NCI-H526 (cell line): Measurements from ENCODE around the gene B3GNT4.
"Not testable (repeated sequence)": the region's sequence is repeated elsewhere in the genome, so short reads cannot be mapped to it uniquely, and the experiment has no call there.

Experiments
- DNase-seq, 2 experiments: peaks; one replicate each; lab custom pipeline; 2025; lab: John Stamatoyannopoulos, UW

Gene B3GNT4

GRCh38 chr12:122216445-122216844 lies 12.9 kb downstream of the B3GNT4 start:
- no peak for DNase-seq

GRCh38 chr12:122225683-122226365 lies 22.3 kb downstream of the B3GNT4 start, which contains the start of gene DIABLO:
Gene DIABLO (minus strand): TSS chr12:122226052. CDS start chr12:122226014, 38 bp downstream.
- DNase-seq, result peak; percentile 98 to 100

- peak; percentile 40 to 63 for DNase-seq
These were observed 23.0 kb downstream of the B3GNT4 start for GRCh38 chr12:122226366-122227125.

- DNase-seq, result peak; percentile 5 to 54
These were observed 23.8 kb downstream of the B3GNT4 start for GRCh38 chr12:122227341-122227740.

- DNase-seq, result no peak
These were observed 24.6 kb downstream of the B3GNT4 start for GRCh38 chr12:122228092-122228491.

GRCh38 chr12:122230798-122231197 lies 27.3 kb downstream of the B3GNT4 start:
- DNase-seq, result no peak

GRCh38 chr12:122232691-122233090 lies 29.2 kb downstream of the B3GNT4 start:
- no peak for DNase-seq

GRCh38 chr12:122235741-122236140 lies 32.2 kb downstream of the B3GNT4 start:
- DNase-seq, result no peak

GRCh38 chr12:122238861-122239260 lies 35.4 kb downstream of the B3GNT4 start:
- DNase-seq, result no peak

GRCh38 chr12:122243965-122244364 lies 40.5 kb downstream of the B3GNT4 start:
- DNase-seq, result no peak

GRCh38 chr12:122244565-122245371 lies 41.3 kb downstream of the B3GNT4 start:
- DNase-seq, result no peak

GRCh38 chr12:122245553-122245952 lies 42.0 kb downstream of the B3GNT4 start:
- DNase-seq, result no peak

GRCh38 chr12:122250047-122250446 lies 46.5 kb downstream of the B3GNT4 start:
- no peak for DNase-seq

- DNase-seq, result peak in 1 of 2 experiments; percentile 5
These were observed 47.0 kb downstream of the B3GNT4 start for GRCh38 chr12:122250536-122250935.

GRCh38 chr12:122258462-122258861 lies 55.0 kb downstream of the B3GNT4 start:
- DNase-seq, result not testable (repeated sequence)
